Keratinocyte (primary cell): ENCODE measurements around the gene OXT. TPM values are rescaled to one million over a fixed set of nuclear protein-coding genes. Genes with fewer than 3 reads are reported as not detected.

Experiments
- DNase-seq: peaks from one replicate; pipeline ENCODE4 v3.0.0-alpha.2; 2011; ENCODE audit warnings: low read depth, missing footprints, low spot score
- FAIRE-seq: peaks from 2 replicates; lab custom pipeline; 2011; peaks lifted over from hg19 to GRCh38; lab: Jason Lieb, UNC
- H2AFZ ChIP-seq: 2 replicates; pipeline ENCODE4 v1.6.0; 2012; ENCODE audit warnings: low read length, control low read depth, inconsistent platforms; ENCODE audit not compliant: control insufficient read depth
- H3K27ac ChIP-seq: 2 replicates; pipeline ENCODE4 v1.5.1; 2011; ENCODE audit warnings: low read length; ENCODE audit not compliant: control insufficient read depth, insufficient read depth
- H3K27me3 ChIP-seq: 3 replicates; pipeline ENCODE4 v1.6.0; 2011; ENCODE audit warnings: low read length; ENCODE audit not compliant: control insufficient read depth, insufficient read depth; ENCODE audit errors: extremely low read depth
- H3K36me3 ChIP-seq, 2 experiments: 2 replicates in 1 of 2; 3 replicates in 1 of 2; pipeline ENCODE4 v1.5.1; 2011; ENCODE audit warnings: low read length in 2 of 2, mild to moderate bottlenecking in 1 of 2; ENCODE audit not compliant: control insufficient read depth in 2 of 2, insufficient read depth in 2 of 2; ENCODE audit errors: extremely low read depth in 1 of 2
- H3K4me1 ChIP-seq: 3 replicates; pipeline ENCODE4 v1.5.1; 2011; ENCODE audit warnings: low read length; ENCODE audit not compliant: control insufficient read depth, insufficient read depth; ENCODE audit errors: extremely low read depth
- H3K4me2 ChIP-seq: 3 replicates; pipeline ENCODE4 v1.6.0; 2011; ENCODE audit warnings: low read depth, low read length; ENCODE audit not compliant: control insufficient read depth, insufficient read depth; ENCODE audit errors: extremely low read depth
- H3K4me3 ChIP-seq, 3 experiments: fragments of 200-600 bp in 1 of 3; sonication (generic) in 1 of 3; 2 replicates in 2 of 3; 3 replicates in 1 of 3; pipeline ENCODE4 v1.5.1; 2011 to 2016; ENCODE audit warnings: low read length in 3 of 3, mild to moderate bottlenecking in 3 of 3, control low read depth in 2 of 3, inconsistent platforms in 1 of 3, low read depth in 1 of 3, mixed read lengths in 1 of 3, mixed run types in 1 of 3, moderate library complexity in 1 of 3; ENCODE audit not compliant: control insufficient read depth in 2 of 3, insufficient read depth in 2 of 3; ENCODE audit errors: extremely low read depth in 1 of 3
- H3K79me2 ChIP-seq: 2 replicates; pipeline ENCODE4 v1.6.0; 2012; ENCODE audit warnings: low read length; ENCODE audit not compliant: control insufficient read depth, insufficient read depth
- H3K9ac ChIP-seq: 3 replicates; pipeline ENCODE4 v1.6.0; 2011; ENCODE audit warnings: low read length; ENCODE audit not compliant: control insufficient read depth, insufficient read depth; ENCODE audit errors: extremely low read depth
- H3K9me1 ChIP-seq: 3 replicates; pipeline ENCODE4 v1.6.0; 2011; ENCODE audit warnings: low read length; ENCODE audit not compliant: control insufficient read depth, insufficient read depth; ENCODE audit errors: extremely low read depth
- H3K9me3 ChIP-seq: 2 replicates; pipeline ENCODE4 v1.5.1; 2012; ENCODE audit warnings: low read depth, low read length; ENCODE audit not compliant: control insufficient read depth
- H4K20me1 ChIP-seq: 3 replicates; pipeline ENCODE4 v1.6.0; 2011; ENCODE audit warnings: low read length; ENCODE audit not compliant: control insufficient read depth, insufficient read depth; ENCODE audit errors: extremely low read depth
- EZH2 ChIP-seq: IDR thresholded peaks from one replicate; pipeline ENCODE4 v1.6.1; 2012; ENCODE audit warnings: inconsistent platforms, mild to moderate bottlenecking, low read length, moderate library complexity
- dilution Hi-C: fragments of 300-500 bp; cut with MboI; formaldehyde crosslinking; loops from one replicate; pipeline ENCODE4 v1.7.0; 2020; ENCODE audit warnings: low sequenced_read_pairs; ENCODE audit not compliant: extremely low pct_ligation_motif_present
- polyA plus RNA-seq, 5 experiments: library from polyadenylated mRNA; depleted of rRNA in 3 of 5; stranded (reverse) in 3 of 5; stranded (forward) in 1 of 5; unstranded in 1 of 5; fragments of >200 nt; gene quantifications; 1 replicate in 1 of 5; 2 replicates in 3 of 5; 3 replicates in 1 of 5; pipeline versions ENCODE4 v1.2.1 to v1.2.3, GENCODE V29; 2011 to 2012; ENCODE audit warnings: missing spikeins in 2 of 5, low read depth in 1 of 5, low replicate concordance in 1 of 5
- TF ChIP-seq, protein P1 (sequence below), 3 experiments: IDR thresholded peaks in 1 of 3; conservative IDR thresholded peaks in 1 of 3; optimal IDR thresholded peaks in 1 of 3; 2 replicates in 2 of 3; 3 replicates in 1 of 3; pipeline versions ENCODE3 to v1.5.1; 2011; ENCODE audit warnings: low read length in 3 of 3, mild to moderate bottlenecking in 3 of 3, moderate library complexity in 2 of 3, control low read depth in 1 of 3, inconsistent platforms in 1 of 3; ENCODE audit not compliant: insufficient read depth in 2 of 3; ENCODE audit errors: extremely low read depth in 1 of 3

The OXT gene
- polyA plus RNA-seq, 1 donor (not counting 4 experiments of a cell fraction or from before 2014, with no cell fraction given) = not detected

DNA sequence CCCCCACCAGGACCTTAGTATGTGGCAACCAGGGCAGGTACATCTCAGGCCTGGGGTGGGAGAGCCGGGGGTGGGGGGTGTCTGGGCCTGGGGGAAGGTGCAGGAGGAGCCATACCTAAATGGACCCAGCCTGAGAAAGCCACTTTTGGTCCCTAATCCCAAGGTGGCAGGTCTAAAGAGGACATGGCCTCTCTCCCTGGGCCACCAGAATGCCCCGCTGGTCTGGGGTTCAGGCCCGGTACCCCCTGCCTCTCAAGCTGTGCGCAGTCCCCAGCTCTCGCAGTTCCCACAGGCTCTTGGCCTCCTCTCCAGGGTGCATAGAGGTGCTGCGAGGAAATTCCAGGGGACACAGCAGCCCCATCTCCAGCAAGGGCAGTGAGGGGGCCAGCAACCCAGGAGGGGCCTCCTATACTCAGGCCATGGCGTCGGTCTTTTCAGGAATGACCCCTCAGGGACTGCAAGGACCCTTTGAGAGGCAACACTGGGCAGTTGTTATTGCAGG lies 14.2 kb downstream of the OXT start:
- Histone ChIP-seq H3K79me2 (no peaks in the 10 kb centered on the region), H3K9me1 (no peaks in the 10 kb centered on the region), H3K4me1 (no peaks in the 10 kb centered on the region), H3K27ac (no peak overlapping the region), H3K4me3 (no peak overlapping the region), H3K9ac (no peak overlapping the region), H2AFZ (no peak overlapping the region), H3K9me3 (no peaks in the 10 kb centered on the region), H3K4me2 (no peak overlapping the region), H3K27me3 (peaks cover 47% of the 10 kb centered on the region), H4K20me1 (no peaks in the 10 kb centered on the region), H3K36me3 (no peaks in the 10 kb centered on the region)
- no peak for DNase-seq
- dilution Hi-C loops = no loop called here
- TF ChIP-seq, protein P1, sequence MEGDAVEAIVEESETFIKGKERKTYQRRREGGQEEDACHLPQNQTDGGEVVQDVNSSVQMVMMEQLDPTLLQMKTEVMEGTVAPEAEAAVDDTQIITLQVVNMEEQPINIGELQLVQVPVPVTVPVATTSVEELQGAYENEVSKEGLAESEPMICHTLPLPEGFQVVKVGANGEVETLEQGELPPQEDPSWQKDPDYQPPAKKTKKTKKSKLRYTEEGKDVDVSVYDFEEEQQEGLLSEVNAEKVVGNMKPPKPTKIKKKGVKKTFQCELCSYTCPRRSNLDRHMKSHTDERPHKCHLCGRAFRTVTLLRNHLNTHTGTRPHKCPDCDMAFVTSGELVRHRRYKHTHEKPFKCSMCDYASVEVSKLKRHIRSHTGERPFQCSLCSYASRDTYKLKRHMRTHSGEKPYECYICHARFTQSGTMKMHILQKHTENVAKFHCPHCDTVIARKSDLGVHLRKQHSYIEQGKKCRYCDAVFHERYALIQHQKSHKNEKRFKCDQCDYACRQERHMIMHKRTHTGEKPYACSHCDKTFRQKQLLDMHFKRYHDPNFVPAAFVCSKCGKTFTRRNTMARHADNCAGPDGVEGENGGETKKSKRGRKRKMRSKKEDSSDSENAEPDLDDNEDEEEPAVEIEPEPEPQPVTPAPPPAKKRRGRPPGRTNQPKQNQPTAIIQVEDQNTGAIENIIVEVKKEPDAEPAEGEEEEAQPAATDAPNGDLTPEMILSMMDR (optimal IDR thresholded peaks at IDR 0.05 in 1 of 3, IDR thresholded peaks at IDR 0.05 in 1 of 3, conservative IDR thresholded peaks at IDR 0.05 in 1 of 3; ENCODE audit: extremely low read depth in 1 of 3, insufficient read depth in 2 of 3, low read length in 3 of 3) = no peak
- no peak for TF ChIP-seq EZH2
- FAIRE-seq = no peak

DNA sequence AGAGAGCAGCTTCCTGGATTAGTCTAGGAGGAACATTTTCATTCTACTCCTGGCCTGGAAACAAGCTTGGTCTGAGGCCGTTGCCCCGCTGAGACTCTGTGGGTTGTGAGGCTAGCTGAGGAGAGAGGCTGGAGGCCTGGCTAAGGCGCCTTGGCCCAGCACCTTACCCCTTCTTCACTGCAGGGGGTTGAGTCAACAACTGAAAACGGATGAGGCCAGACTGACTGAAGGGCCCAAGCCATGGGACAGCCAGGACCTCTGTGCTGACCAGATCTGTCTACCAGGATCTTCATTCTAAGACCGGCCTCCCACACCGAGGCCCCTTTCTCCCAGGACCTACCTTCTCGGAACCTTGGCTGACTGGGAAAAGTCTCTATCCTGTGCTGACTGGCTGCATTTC lies 16.6 kb downstream of the OXT start:
- Histone ChIP-seq H2AFZ (no peak overlapping the region), H4K20me1 (no peaks in the 10 kb centered on the region), H3K9ac (no peak overlapping the region), H3K4me3 (no peak overlapping the region), H3K9me3 (no peaks in the 10 kb centered on the region), H3K4me2 (no peak overlapping the region), H3K27me3 (peaks cover 48% of the 10 kb centered on the region), H3K4me1 (no peaks in the 10 kb centered on the region), H3K27ac (no peak overlapping the region), H3K79me2 (no peaks in the 10 kb centered on the region), H3K36me3 (no peaks in the 10 kb centered on the region), H3K9me1 (no peaks in the 10 kb centered on the region)
- TF ChIP-seq, protein P1 (optimal IDR thresholded peaks at IDR 0.05 in 1 of 3, IDR thresholded peaks at IDR 0.05 in 1 of 3, conservative IDR thresholded peaks at IDR 0.05 in 1 of 3; ENCODE audit: extremely low read depth in 1 of 3, insufficient read depth in 2 of 3, low read length in 3 of 3) = no peak
- no peak for TF ChIP-seq EZH2
- DNase-seq (no peak), FAIRE-seq (no peak)
- dilution Hi-C loops = no loop called here
